ENCODE measurements around the gene TRPM5.

Gene TRPM5

GRCh38 chr11:2477254-2477653 lies 32.9 kb upstream of the TRPM5 start:
- H2AK5ac ChIP-seq (ENCODE audit: low read length, severe bottlenecking): no peak overlapping the region
- no peak overlapping the region for H3K27ac ChIP-seq (ENCODE audit: low read length, poor library complexity, severe bottlenecking)
- no peak overlapping the region for H3K4me3 ChIP-seq (ENCODE audit: insufficient read depth in 1 of 2, low read depth in 1 of 2, low read length in 2 of 2)
- no peak overlapping the region for H3K9ac ChIP-seq (ENCODE audit: low read length)
- H3K14ac ChIP-seq (ENCODE audit: low read length in 2 of 2): no peak overlapping the region
- peaks cover 0 to 3% of the 10 kb centered on the region in 2 experiments for H3K36me3 ChIP-seq (ENCODE audit: control insufficient read depth in 1 of 2, insufficient read depth in 2 of 2, low read depth in 1 of 2, low read length in 2 of 2)
- no peaks in the 10 kb centered on the region for H3K4me1 ChIP-seq (ENCODE audit: control insufficient read depth, insufficient read depth, low read depth, low read length)
- H3K9me3 ChIP-seq (ENCODE audit: control insufficient read depth, low read length): peaks cover 5% of the 10 kb centered on the region
- H2BK12ac ChIP-seq (ENCODE audit: low read length in 2 of 2): no peak overlapping the region
- DNase-seq: no peak
- H2AFZ ChIP-seq (ENCODE audit: low read depth, low read length): no peak overlapping the region
- no peak overlapping the region for H3K18ac ChIP-seq (ENCODE audit: low read depth in 1 of 2, low read length in 2 of 2)
- no peak overlapping the region for H3K4me2 ChIP-seq (ENCODE audit: low read length, poor library complexity, severe bottlenecking)
- no peak overlapping the region for H3K4ac ChIP-seq (ENCODE audit: low read depth in 1 of 2, low read length in 2 of 2)
- no peak overlapping the region for H2BK5ac ChIP-seq (ENCODE audit: low read depth, low read length, poor library complexity, severe bottlenecking)
- H2BK15ac ChIP-seq (ENCODE audit: low read depth, poor library complexity, severe bottlenecking): no peak overlapping the region
- H4K91ac ChIP-seq (ENCODE audit: low read length): no peak overlapping the region
- 80% methylated on average over 3 of the region's 3 CpGs for WGBS
- no peak overlapping the region for H3K23ac ChIP-seq (ENCODE audit: low read length in 2 of 2)
- H4K8ac ChIP-seq (ENCODE audit: low read length): no peak overlapping the region
- peaks cover 33 to 41% of the 10 kb centered on the region in 2 experiments for H3K27me3 ChIP-seq (ENCODE audit: control insufficient read depth in 1 of 2, insufficient read depth in 1 of 2, low read length in 2 of 2)
- H3K79me1 ChIP-seq (replicated peaks; ENCODE audit: low read length, poor library complexity, severe bottlenecking): no peaks in the 10 kb centered on the region
- H2BK120ac ChIP-seq (ENCODE audit: low read depth, low read length): no peak overlapping the region

- WGBS: 72% methylated on average over 16 of the region's 17 CpGs
- Histone ChIP-seq H3K9me3 (ENCODE audit: control insufficient read depth, low read length) (no peaks in the 10 kb centered on the region), H3K9ac (ENCODE audit: low read length) (no peak overlapping the region), H3K4me2 (ENCODE audit: low read length, poor library complexity, severe bottlenecking) (no peak overlapping the region), H3K36me3 (ENCODE audit: control insufficient read depth in 1 of 2, insufficient read depth in 2 of 2, low read depth in 1 of 2, low read length in 2 of 2) (peaks cover 0 to 3% of the 10 kb centered on the region in 2 experiments), H2BK12ac (ENCODE audit: low read length in 2 of 2) (no peak overlapping the region), H3K23ac (ENCODE audit: low read length in 2 of 2) (no peak overlapping the region), H2BK120ac (ENCODE audit: low read depth, low read length) (no peak overlapping the region), H4K8ac (ENCODE audit: low read length) (no peak overlapping the region), H3K4ac (ENCODE audit: low read depth in 1 of 2, low read length in 2 of 2) (no peak overlapping the region), H2AFZ (ENCODE audit: low read depth, low read length) (no peak overlapping the region), H2AK5ac (ENCODE audit: low read length, severe bottlenecking) (no peak overlapping the region), H3K27ac (ENCODE audit: low read length, poor library complexity, severe bottlenecking) (no peak overlapping the region), H3K27me3 (ENCODE audit: control insufficient read depth in 1 of 2, insufficient read depth in 1 of 2, low read length in 2 of 2) (peaks cover 31 to 43% of the 10 kb centered on the region in 2 experiments), H4K91ac (ENCODE audit: low read length) (peak overlapping the region; percentile 28), H3K4me3 (ENCODE audit: insufficient read depth in 1 of 2, low read depth in 1 of 2, low read length in 2 of 2) (no peak overlapping the region), H3K4me1 (ENCODE audit: control insufficient read depth, insufficient read depth, low read depth, low read length) (peaks cover 2% of the 10 kb centered on the region), H3K79me1 (replicated peaks; ENCODE audit: low read length, poor library complexity, severe bottlenecking) (no peaks in the 10 kb centered on the region), H2BK5ac (ENCODE audit: low read depth, low read length, poor library complexity, severe bottlenecking) (no peak overlapping the region), H2BK15ac (ENCODE audit: low read depth, poor library complexity, severe bottlenecking) (no peak overlapping the region), H3K18ac (ENCODE audit: low read depth in 1 of 2, low read length in 2 of 2) (no peak overlapping the region), H3K14ac (ENCODE audit: low read length in 2 of 2) (no peak overlapping the region)
- DNase-seq: no peak
Measured at GRCh38 chr11:2475136-2475918, 31.0 kb upstream of the TRPM5 start.

- WGBS: 85% methylated on average over 18 of the region's 19 CpGs
Measured at GRCh38 chr11:2474059-2474901, 30.0 kb upstream of the TRPM5 start.

More at GRCh38 chr11:2474059-2474901, 30.0 kb upstream of the TRPM5 start:
- H3K27ac ChIP-seq (ENCODE audit: low read length, poor library complexity, severe bottlenecking): no peak overlapping the region
- H2AFZ ChIP-seq (ENCODE audit: low read depth, low read length): no peak overlapping the region
- H2BK12ac ChIP-seq (ENCODE audit: low read length in 2 of 2): no peak overlapping the region
- H3K14ac ChIP-seq (ENCODE audit: low read length in 2 of 2): no peak overlapping the region
- peaks cover 32 to 43% of the 10 kb centered on the region in 2 experiments for H3K27me3 ChIP-seq (ENCODE audit: control insufficient read depth in 1 of 2, insufficient read depth in 1 of 2, low read length in 2 of 2)
- H3K36me3 ChIP-seq (ENCODE audit: control insufficient read depth in 1 of 2, insufficient read depth in 2 of 2, low read depth in 1 of 2, low read length in 2 of 2): peaks cover 0 to 3% of the 10 kb centered on the region in 2 experiments
- no peak overlapping the region for H2BK5ac ChIP-seq (ENCODE audit: low read depth, low read length, poor library complexity, severe bottlenecking)
- H3K9ac ChIP-seq (ENCODE audit: low read length): no peak overlapping the region
- H3K79me1 ChIP-seq (replicated peaks; ENCODE audit: low read length, poor library complexity, severe bottlenecking): no peaks in the 10 kb centered on the region
- no peak overlapping the region for H3K23ac ChIP-seq (ENCODE audit: low read length in 2 of 2)
- no peak overlapping the region for H2BK15ac ChIP-seq (ENCODE audit: low read depth, poor library complexity, severe bottlenecking)
- H3K4me1 ChIP-seq (ENCODE audit: control insufficient read depth, insufficient read depth, low read depth, low read length): peaks cover 2% of the 10 kb centered on the region
- DNase-seq: no peak
- no peak overlapping the region for H2AK5ac ChIP-seq (ENCODE audit: low read length, severe bottlenecking)
- no peak overlapping the region for H2BK120ac ChIP-seq (ENCODE audit: low read depth, low read length)
- H4K91ac ChIP-seq (ENCODE audit: low read length): peak overlapping the region; percentile 27
- no peak overlapping the region for H3K4me3 ChIP-seq (ENCODE audit: insufficient read depth in 1 of 2, low read depth in 1 of 2, low read length in 2 of 2)
- H3K4me2 ChIP-seq (ENCODE audit: low read length, poor library complexity, severe bottlenecking): no peak overlapping the region
- no peak overlapping the region for H3K18ac ChIP-seq (ENCODE audit: low read depth in 1 of 2, low read length in 2 of 2)
- H4K8ac ChIP-seq (ENCODE audit: low read length): no peak overlapping the region
- no peak overlapping the region for H3K4ac ChIP-seq (ENCODE audit: low read depth in 1 of 2, low read length in 2 of 2)
- no peaks in the 10 kb centered on the region for H3K9me3 ChIP-seq (ENCODE audit: control insufficient read depth, low read length)
